Aorta (tissue), 5 donors: ENCODE results near the gene AP3D1. TPM values are rescaled to one million over a fixed set of nuclear protein-coding genes. Genes with fewer than 3 reads are reported as not detected.

Experiments used
- ATAC-seq: fragments of 200-7000 bp; cut with Tn5 transposase; one replicate; pipeline ENCODE4 v1.9.1; 2022; ENCODE audit warnings: moderate library complexity; ENCODE audit not compliant: low FRiP score
- DNase-seq, 2 donors: peaks; one replicate each; pipeline ENCODE4 v3.0.0-alpha.2; 2020
- H3K27ac ChIP-seq, 2 donors: one replicate each; pipeline ENCODE4 v1.5.1; 2013; ENCODE audit warnings: low read length in 2 of 2, mild to moderate bottlenecking in 2 of 2, moderate library complexity in 2 of 2, control low read depth in 1 of 2, inconsistent platforms in 1 of 2, low read depth in 1 of 2
- H3K27me3 ChIP-seq, 2 donors: one replicate each; pipeline ENCODE4 v1.6.1; 2013; ENCODE audit warnings: control low read depth in 1 of 2, low read length in 1 of 2, mild to moderate bottlenecking in 1 of 2, moderate library complexity in 1 of 2; ENCODE audit not compliant: insufficient read depth in 2 of 2, control insufficient read depth in 1 of 2
- H3K36me3 ChIP-seq, 2 donors: one replicate each; pipeline ENCODE4 v1.6.1; 2013; ENCODE audit warnings: control low read depth in 1 of 2, low read length in 1 of 2, mild to moderate bottlenecking in 1 of 2; ENCODE audit not compliant: insufficient read depth in 2 of 2, control insufficient read depth in 1 of 2
- H3K4me1 ChIP-seq, 2 donors: one replicate each; pipeline ENCODE4 v1.6.1; 2013; ENCODE audit warnings: low read length in 2 of 2, control low read depth in 1 of 2, mild to moderate bottlenecking in 1 of 2, moderate library complexity in 1 of 2; ENCODE audit not compliant: insufficient read depth in 2 of 2, control insufficient read depth in 1 of 2
- H3K4me3 ChIP-seq, 2 donors: one replicate each; pipeline ENCODE4 v1.5.1; 2013; ENCODE audit warnings: low read length in 2 of 2, control low read depth in 1 of 2, mild to moderate bottlenecking in 1 of 2
- H3K9me3 ChIP-seq: one replicate; pipeline ENCODE4 v1.6.1; 2013; ENCODE audit warnings: mild to moderate bottlenecking, low read length; ENCODE audit not compliant: control insufficient read depth
- WGBS, 2 donors: extraction: QIAGEN DNeasy Blood & Tissue Kit; methylation state at CpG; one replicate each; pipeline ENCODE4 v1.1.7; 2013; 5-methylcytosine and 5-hydroxymethylcytosine counted together
- intact Hi-C, 2 donors: fragments of 100-400 bp; cut with DNase I; formaldehyde crosslinking; loops; one replicate each; pipeline versions ENCODE4 v1.14.2 to v1.15.0; 2022
- polyA plus RNA-seq, 2 donors: library from polyadenylated mRNA; stranded (reverse); fragments of 200-250 nt; gene quantifications; one replicate each; pipeline ENCODE4 v1.2.3, GENCODE V29; 2013
- total RNA-seq, 2 donors: library from RNA; stranded (reverse); fragmentation: NEBNext Ultra II Directional; extraction: Animal tissue kit (Norgen Biotek cat#: 25700); gene quantifications; one replicate each; pipeline ENCODE4 v1.2.1, GENCODE V29; 2021
- donor health status: healthy with polysubstance abuse.
- donor health status: Bipolar disorder and iron deficiency.
- donor health status: DM: no; HTN: no; CAD: no.
- donor health status: DM: no; HTN: no; CAD: no.
- donor health status: DM: yes; HTN: yes; CAD: no.

AP3D1 gene
- total and polyA plus RNA-seq, 4 donors: 31.7 to 84.3 (median 68.3) TPM

- intact Hi-C loops: no loop called here
- Histone ChIP-seq H3K9me3 (no peaks in the 10 kb centered on the region), H3K27me3 (no peaks in the 10 kb centered on the region), H3K27ac (no peak overlapping the region), H3K4me3 (no peak overlapping the region), H3K4me1 (no peaks in the 10 kb centered on the region), H3K36me3 (no peaks in the 10 kb centered on the region)
- ATAC-seq (no peak), DNase-seq (no peak)
- 83 to 85% methylated on average over 16 of the region's 16 CpGs for WGBS, 2 donors
Measured at GRCh38 chr19:2148482-2149135, 2.8 kb downstream of the AP3D1 start.

- intact Hi-C loops: no loop called here
- Histone ChIP-seq H3K9me3 (no peaks in the 10 kb centered on the region), H3K27me3 (no peaks in the 10 kb centered on the region), H3K36me3 (no peaks in the 10 kb centered on the region), H3K4me1 (no peaks in the 10 kb centered on the region), H3K27ac (no peak overlapping the region), H3K4me3 (no peak overlapping the region)
- 56 to 63% methylated on average over 16 of the region's 16 CpGs for WGBS, 2 donors
- ATAC-seq (no peak), DNase-seq (no peak)
Measured at GRCh38 chr19:2145831-2146241, 5.5 kb downstream of the AP3D1 start.

- Histone ChIP-seq H3K9me3 (no peaks in the 10 kb centered on the region), H3K4me3 (no peak overlapping the region), H3K27ac (no peak overlapping the region), H3K4me1 (no peaks in the 10 kb centered on the region), H3K36me3 (no peaks in the 10 kb centered on the region), H3K27me3 (no peaks in the 10 kb centered on the region)
- intact Hi-C loops: no loop called here
- ATAC-seq (no peak), DNase-seq (no peak)
- WGBS, 2 donors: 95 to 96% methylated on average over 15 of the region's 15 CpGs
Measured at GRCh38 chr19:2144190-2144589, 7.2 kb downstream of the AP3D1 start.

GRCh38 chr19:2142173-2142829 lies 9.1 kb downstream of the AP3D1 start:
- peaks cover 0 to 2% of the 10 kb centered on the region in 2 donors for H3K36me3 ChIP-seq
- H3K27me3 ChIP-seq: no peaks in the 10 kb centered on the region
- H3K27ac ChIP-seq: no peak overlapping the region
- ATAC-seq: no peak
- intact Hi-C loops: no loop called here
- no peaks in the 10 kb centered on the region for H3K4me1 ChIP-seq
- no peak overlapping the region for H3K4me3 ChIP-seq
- H3K9me3 ChIP-seq: no peaks in the 10 kb centered on the region
- WGBS, 2 donors: 94 to 95% methylated on average over 15 of the region's 15 CpGs
- DNase-seq: no peak

- no peak for ATAC-seq
- Histone ChIP-seq H3K36me3 (peaks cover 0 to 2% of the 10 kb centered on the region in 2 donors), H3K27ac (no peak overlapping the region), H3K4me3 (no peak overlapping the region), H3K9me3 (no peaks in the 10 kb centered on the region), H3K4me1 (no peaks in the 10 kb centered on the region), H3K27me3 (no peaks in the 10 kb centered on the region)
- 56 to 69% methylated on average over 14 of the region's 14 CpGs for WGBS, 2 donors
- peak in 1 of 2 donors; percentile 67 for DNase-seq
- intact Hi-C loops: no loop called here
Measured at GRCh38 chr19:2140138-2140569, 11.2 kb downstream of the AP3D1 start.

- Histone ChIP-seq H3K27me3 (no peaks in the 10 kb centered on the region), H3K9me3 (no peaks in the 10 kb centered on the region), H3K4me3 (no peak overlapping the region), H3K36me3 (peaks cover 0 to 2% of the 10 kb centered on the region in 2 donors), H3K4me1 (no peaks in the 10 kb centered on the region), H3K27ac (no peak overlapping the region)
- intact Hi-C loops: no loop called here
- DNase-seq (no peak), ATAC-seq (no peak)
- WGBS, 2 donors: 71 to 76% methylated on average over 22 of the region's 22 CpGs
Measured at GRCh38 chr19:2139385-2140137, 11.8 kb downstream of the AP3D1 start.

GRCh38 chr19:2138061-2138728 lies 13.2 kb downstream of the AP3D1 start:
- intact Hi-C loops: no loop called here
- Histone ChIP-seq H3K9me3 (no peaks in the 10 kb centered on the region), H3K36me3 (peaks cover 0 to 2% of the 10 kb centered on the region in 2 donors), H3K4me1 (no peaks in the 10 kb centered on the region), H3K27me3 (no peaks in the 10 kb centered on the region), H3K4me3 (no peak overlapping the region), H3K27ac (no peak overlapping the region)
- DNase-seq (no peak), ATAC-seq (no peak)
- WGBS, 2 donors: 84 to 85% methylated on average over 23 of the region's 23 CpGs

GRCh38 chr19:2136796-2137195 lies 14.6 kb downstream of the AP3D1 start:
- ATAC-seq: no peak
- intact Hi-C loops: no loop called here
- Histone ChIP-seq H3K4me3 (no peak overlapping the region), H3K9me3 (no peaks in the 10 kb centered on the region), H3K27ac (no peak overlapping the region), H3K36me3 (peaks cover 0 to 4% of the 10 kb centered on the region in 2 donors), H3K27me3 (no peaks in the 10 kb centered on the region), H3K4me1 (no peaks in the 10 kb centered on the region)
- WGBS, 2 donors: 87 to 90% methylated on average over 23 of the region's 23 CpGs
- DNase-seq: no peak
